ENCODE results near the gene GRIK2.
A peak's percentile ranks its signal among the peaks of the same experiment; 100 is the strongest.
"Not testable (repeated sequence)": the region's sequence is repeated elsewhere in the genome, so short reads cannot be mapped to it uniquely, and the experiment has no call there.

GRIK2 gene

DNA sequence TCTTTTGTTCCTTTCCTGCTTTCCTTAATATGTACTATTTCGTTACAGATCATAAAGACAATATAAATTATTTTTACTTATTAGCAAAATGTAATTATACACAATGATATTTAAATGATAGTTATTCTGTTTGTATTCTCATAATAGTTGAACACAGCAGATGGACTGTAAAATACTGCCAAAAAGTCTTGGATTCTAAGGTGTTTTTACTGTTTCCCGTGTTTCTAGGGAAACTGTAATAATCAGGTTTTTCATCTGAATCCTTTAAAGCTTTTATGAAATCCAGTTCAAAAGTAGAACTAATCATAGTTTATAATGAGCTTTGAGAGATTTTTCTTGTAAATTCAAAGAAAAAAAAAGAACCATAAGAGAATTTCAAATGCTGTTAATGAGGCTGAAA, 148.4 kb downstream of the GRIK2 start:
- no peak for DNase-seq

DNA sequence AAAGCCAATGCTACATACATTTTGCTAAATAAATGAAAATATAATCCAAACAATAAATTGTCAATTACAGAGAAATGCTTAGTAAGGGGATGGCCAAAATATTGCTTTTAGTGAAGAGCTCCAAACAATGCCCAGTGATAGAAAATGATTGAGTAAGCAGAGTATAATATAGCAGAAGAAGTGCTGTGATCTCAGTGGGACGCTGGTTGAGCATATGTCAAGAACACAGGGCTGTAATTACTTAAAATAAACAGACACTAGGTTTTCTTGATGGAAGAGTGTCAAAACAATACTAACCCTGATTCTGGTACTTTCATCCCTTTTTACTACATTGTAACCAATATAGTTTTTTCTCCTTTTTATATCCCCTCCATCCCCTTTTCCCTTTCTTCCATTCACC, 150.3 kb downstream of the GRIK2 start:
- DNase-seq, result no peak

DNA sequence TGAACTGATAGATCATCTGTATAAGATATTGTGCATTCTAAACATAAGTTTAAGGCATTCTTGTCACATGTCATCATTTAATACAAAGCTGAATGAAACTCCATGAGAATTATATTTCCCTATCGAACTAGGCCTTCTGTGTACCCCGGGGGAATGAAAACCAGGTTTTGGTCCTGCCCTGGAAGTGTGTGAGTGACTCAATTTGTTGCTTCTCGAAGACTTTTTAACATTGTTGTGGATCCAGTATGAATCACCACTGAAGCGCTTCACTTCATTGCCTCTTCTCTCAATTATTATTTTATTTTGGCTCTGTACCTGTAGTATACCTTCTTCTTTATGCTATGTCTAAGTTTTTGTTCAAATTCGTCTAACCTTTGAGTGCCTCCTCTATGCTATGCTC, 150.8 kb downstream of the GRIK2 start:
- no peak for DNase-seq

DNA sequence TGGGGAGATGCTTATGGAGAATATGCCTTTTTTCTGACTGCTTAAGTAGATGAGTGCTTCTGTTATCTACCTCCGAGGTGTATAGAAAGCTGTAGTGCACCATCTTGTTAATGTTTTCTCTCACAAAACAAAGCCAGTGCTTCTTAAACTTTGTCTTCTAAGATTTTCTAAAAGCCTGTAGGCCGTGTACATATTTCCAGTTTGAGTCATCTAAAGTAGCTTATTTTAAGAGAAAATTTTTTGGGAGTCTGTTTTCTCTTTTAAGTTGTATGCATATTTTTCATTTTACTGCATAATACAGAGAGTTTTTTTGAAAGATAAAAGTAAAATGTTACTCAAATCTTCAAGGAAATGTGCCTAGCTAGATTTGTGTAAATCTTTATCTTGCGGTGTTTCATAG, 151.7 kb downstream of the GRIK2 start:
- no peak for DNase-seq

DNA sequence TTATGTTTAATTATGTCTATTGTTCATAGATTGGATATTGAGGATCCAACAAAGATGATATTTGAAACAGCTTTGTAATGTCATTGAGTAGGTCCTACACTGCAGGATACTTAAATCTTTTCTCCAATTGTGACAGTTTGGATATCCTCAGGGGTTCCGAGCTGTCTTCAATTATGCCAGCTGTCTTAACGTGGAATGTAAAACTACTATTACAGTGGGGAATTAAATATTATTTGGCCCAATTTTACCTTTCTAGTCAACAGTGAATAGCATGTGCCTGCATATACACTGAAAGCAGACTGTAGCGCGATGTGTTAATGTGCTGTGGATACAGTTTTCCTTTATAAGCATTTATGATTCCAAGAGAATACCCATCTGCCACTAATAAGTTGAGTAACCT, 156.9 kb downstream of the GRIK2 start:
- DNase-seq, result no peak

DNA sequence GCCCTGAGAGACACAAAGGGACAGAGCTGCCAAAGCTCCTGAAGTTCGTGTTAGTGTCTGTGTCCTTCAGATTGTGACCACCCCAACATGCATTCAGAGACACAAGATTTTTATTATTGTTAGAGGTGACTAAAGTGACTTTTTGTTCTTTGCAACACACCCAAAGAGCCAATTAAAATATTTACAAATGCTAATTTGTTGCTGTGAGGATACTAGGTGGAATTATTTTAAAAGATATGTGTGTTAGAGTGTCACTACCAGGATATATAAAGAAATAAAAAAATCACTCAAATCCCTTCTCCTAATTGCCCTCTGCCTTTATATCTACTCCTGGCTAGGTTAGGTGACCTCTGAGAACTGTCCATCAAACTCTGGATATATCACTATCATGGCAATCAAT, 160.7 kb downstream of the GRIK2 start:
- DNase-seq, result no peak

DNA sequence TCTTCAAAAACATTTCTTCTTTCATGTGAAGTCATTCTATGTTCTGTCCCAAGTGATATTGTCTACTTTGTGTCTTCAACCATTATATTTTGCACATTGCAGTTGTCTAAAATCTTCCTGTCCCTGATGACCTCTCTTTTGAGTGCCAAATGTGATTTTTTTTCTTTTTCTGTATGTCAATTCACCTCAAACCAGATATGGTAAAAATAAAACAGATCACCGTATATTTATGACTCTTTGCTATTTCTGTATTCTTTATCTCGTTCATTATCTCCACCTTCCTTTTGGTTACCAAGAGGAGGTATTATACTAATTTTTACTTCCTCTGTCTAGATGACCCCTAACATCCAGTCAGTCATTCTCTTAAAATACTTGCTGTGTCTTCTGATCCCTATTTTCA, 165.2 kb downstream of the GRIK2 start:
- no peak for DNase-seq

DNA sequence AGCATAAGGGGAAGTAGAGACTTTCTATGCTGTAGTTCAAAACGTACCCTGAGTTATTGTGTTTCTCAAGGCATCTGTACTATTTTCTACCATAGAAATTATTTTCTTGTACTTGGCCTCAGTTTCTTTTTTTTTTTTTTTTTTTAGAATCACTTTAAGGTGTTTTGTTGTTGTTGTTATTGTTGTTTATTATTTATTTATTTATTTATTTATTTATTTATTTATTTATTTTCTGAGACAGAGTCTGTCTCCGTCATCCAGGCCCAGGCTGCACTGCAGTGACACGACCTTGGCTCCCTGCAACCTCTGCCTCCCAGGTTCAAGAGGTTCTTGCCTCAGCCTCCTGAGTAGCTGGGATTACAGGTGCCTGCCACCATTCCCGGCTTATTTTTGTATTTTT, 179.1 kb downstream of the GRIK2 start:
- DNase-seq, result no peak

DNA sequence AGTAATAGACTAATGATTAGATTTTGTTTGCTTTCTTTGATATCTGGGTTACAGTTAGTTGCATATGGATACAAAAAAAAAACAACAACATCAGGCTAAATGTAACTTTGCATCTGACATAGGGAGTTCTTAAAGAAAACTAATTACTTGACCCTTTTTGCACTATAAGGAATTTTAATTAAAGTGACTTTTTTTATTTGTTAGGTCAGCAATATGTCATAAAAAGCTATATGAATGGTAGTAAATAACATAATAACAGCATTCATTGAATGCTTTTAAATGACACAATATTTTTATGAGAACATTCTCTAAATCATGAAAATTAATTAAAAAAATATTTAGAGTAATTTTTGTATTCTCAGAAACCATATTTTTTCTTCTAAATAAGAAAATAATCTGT, 183.6 kb downstream of the GRIK2 start:
- no peak for DNase-seq

DNA sequence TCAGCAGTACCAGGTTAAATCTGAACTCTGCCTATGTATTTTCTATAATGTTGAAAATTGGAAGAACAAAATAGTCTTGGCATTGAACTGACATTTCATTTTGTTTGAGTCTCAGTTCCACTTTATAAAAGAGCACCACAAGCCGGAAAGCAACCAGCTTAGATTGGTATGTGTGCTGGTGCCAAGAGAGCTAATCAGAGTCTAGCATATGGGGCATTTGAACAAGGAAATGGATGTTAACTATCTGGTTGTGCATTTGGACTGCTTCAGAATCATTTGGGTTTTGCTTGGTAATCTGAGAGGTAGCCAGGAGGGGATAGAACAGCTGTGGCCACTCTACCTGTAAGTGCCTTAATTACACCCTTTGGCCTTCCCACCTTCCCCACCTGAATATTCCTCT, 184.8 kb downstream of the GRIK2 start:
- DNase-seq, result no peak

DNA sequence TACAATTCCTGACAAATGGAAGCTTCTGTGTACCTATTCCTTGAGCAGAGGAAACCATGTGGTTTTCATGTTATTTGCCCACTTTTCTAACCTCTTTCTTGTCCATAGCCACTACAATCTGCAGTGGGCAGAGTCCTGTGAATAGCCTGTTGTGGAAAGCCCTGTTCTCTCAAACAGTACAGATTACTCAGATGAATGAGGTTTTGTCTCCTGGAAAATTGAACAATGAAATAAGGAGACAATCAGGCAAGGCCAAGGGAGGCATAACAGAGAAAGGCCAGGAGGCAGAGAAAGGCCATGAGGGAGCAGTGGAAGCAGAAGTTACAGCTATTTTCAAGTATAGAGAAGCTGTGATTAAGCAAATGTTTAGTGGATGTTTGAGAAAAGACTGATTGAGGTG, 189.3 kb downstream of the GRIK2 start:
- DNase-seq, result no peak

DNA sequence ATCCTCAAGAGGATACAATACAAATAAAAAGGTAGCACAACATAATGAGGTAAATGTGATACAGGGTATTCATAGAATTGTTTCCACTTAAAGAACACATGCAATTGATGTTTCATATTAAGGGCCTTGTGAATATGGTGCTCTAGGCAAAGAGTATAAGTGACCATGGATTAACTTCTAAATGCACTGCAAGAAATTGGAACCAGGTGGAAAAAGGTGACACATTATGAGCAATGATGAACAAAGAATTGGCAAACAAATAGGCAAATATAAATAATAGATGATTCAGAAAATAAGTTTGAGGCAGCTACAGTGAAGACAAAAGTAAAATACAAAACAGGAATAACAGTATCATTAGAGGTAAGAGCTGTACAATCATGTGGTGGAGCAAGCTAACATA, 192.0 kb downstream of the GRIK2 start:
- no peak for DNase-seq

DNA sequence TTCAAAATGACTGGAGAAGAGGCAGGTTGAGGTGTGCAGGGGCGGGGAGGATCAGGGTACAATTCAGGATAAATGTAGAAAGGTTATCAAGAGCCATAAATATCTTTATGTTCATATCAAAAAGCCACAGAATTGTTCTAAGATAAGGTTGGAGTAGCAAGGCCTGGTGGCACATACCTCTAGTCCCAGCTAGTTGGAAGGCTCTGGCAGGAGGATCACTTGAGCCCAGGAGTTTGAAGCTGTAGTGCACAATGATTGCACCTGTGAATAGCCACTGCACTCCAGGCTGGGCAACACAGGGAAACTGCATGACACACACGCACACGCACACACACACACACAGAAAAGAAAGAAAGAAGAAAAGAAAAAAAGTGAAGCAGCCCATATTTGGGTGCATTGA, 194.8 kb downstream of the GRIK2 start:
- DNase-seq, result no peak

DNA sequence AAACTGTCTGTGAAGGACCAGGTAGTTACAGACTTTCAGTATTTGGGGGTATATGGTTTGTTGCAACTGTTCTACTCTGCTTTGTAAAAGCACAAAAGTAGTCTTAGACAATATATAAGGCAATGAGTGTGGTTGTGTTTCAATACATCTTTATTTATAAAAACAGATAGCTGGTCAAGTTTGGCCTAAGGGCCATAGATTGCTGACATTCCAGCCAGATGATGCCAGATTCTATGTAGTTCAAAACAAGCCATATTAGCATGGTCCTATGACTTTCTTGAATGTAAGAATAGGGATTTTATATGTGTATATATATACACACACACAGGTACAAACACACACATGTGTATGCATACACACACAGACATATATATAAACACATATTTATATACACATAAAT, 201.8 kb downstream of the GRIK2 start:
- no peak for DNase-seq

DNA sequence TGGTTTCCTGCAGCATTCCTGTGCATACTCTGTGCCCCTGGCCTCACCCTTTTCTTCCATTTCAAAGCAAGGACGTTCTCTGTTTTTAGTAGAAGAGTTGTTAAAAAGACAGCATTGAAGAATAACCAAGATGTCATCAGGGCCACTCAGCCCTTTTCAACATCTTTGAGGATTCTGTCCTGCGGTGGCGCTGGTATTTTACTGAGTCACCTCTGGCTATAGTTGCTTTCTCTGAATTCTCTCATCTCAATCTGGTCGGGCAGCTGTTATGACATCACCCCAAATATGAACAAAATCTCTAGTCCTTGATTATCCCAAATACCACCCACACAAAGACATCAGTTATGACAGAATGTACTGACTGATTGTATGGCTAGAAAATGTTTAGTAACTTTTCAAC, 204.2 kb downstream of the GRIK2 start:
- DNase-seq, result no peak

DNA sequence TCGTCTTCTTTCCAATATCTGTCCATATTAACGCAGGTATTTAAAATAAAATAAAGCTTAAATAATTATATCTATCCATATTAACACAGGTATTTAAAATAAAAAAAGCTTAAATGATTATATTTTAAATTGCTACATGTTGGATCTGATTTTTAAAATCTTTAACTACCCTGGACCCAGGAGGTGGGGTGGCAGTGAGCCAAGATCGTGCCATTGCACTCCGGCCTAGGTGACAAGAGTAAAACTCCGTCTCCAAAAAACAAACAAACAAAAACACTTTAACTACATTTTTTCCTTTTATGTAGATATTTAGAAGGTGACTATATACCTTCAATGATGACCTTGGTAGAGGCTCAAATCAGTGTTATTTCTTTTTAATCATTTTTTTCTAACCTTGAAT, 211.9 kb downstream of the GRIK2 start:
- no peak for DNase-seq

DNA sequence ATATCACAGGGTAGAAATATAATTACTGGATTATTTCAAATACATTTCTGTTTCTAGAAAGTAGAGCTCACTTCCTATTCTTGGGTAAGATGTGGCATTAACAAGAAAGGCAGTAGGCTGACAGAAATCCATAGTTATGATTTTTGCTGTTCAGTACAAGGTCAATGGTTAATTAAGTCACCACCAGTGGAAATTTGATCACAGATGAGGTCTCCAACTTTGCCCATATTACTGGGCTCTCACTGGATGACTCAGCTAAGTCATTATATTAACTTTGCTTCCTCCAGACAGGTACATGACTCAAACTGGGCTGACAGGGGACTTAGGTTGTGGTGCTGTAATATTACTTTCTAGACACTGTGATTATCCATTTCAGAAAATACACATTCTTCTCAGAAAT, 212.4 kb downstream of the GRIK2 start:
- peak; percentile 35 for DNase-seq

DNA sequence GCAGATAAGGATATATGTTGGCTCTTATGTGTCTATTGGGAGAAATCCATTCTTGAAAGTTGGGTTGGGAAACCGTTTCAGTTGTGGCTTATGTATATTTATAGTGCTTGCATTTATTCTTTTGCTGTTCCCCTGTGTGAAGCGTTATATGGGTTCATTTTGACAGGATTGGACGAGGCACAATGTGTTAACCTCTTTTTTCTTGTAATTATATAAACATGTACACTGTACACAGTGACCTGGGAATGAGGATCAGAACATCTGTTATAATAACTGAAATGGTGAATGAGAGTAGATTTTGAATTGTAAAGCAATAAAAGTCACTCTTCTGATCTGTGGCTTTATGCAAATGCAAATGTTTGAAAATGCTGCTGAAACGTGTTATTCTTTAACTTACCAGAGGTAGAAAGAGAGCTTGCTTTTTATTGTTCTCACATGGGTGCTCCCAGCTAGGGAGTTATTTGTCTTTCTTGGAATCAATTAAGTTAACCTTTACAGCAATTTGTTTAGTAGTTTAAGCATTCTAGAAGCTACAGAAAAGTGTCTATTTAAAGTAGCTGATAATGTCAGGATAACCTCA, 213.7 kb downstream of the GRIK2 start:
- no peak for DNase-seq

DNA sequence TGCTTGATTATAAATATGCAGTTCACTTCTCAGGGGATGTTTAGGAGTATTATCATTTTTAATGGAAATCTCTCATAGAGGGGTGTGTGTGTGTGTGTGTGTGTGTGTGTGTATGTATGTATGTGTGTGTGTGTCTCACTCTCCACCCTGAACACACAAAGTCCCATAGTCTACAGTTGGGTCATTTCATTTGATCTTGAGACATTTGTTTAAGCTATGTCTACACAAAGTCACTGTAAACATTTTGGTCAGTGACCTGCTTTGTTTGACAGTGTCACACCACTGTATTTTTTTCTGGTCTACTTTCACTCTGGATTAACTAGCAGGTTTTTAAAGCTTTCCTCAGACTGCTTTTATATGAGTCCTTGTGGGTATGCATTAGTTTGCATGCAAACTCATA, 215.2 kb downstream of the GRIK2 start:
- no peak for DNase-seq

DNA sequence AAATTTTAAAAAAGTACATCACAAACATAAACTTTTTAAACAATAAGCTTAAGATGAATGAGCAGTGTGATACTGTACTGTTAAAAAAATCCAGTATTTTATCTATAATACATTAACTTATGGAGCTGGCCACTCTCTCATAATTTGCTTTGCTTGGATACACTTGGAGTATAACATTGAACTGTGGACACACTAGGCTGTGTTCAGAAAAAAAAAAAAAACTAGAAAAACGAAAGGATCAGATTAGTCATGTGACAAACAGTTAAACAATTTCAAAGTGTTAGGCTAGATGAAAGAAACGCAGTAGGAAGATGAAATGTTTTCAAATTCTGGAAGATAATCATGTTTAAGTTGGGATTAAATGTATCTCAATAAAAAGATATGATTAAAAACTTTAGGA, 220.0 kb downstream of the GRIK2 start:
- no peak for DNase-seq

DNA sequence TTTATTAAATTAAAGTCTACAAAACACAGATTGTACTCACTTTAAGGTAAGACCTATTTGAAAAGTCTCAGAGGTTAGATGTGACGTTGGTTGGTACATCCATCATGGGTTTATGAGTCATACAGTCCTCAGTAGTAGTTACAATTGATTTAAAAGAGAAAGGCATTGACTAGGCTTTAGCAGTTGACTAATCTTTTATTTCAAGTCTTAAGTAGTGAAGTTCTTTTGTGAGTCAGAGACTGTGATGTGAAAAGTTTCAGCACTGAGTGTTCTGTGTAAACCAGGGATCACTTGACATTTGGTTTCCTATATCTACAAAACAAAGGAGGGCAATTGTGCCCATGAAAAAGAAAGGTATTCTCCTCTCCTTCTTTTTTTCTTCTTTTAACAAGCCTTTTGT, 221.3 kb downstream of the GRIK2 start:
- peak; percentile 4 for DNase-seq

DNA sequence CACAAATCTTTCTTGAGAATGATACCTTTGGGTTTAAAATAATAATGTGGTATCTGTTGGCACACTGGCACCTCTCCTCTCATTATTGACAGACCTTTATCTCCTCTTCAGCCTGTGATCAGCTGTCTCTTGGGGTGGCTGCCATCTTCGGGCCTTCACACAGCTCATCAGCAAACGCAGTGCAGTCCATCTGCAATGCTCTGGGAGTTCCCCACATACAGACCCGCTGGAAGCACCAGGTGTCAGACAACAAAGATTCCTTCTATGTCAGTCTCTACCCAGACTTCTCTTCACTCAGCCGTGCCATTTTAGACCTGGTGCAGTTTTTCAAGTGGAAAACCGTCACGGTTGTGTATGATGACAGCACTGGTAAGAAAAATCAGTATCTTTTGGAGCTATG, 232.8 kb downstream of the GRIK2 start:
- DNase-seq, result no peak

DNA sequence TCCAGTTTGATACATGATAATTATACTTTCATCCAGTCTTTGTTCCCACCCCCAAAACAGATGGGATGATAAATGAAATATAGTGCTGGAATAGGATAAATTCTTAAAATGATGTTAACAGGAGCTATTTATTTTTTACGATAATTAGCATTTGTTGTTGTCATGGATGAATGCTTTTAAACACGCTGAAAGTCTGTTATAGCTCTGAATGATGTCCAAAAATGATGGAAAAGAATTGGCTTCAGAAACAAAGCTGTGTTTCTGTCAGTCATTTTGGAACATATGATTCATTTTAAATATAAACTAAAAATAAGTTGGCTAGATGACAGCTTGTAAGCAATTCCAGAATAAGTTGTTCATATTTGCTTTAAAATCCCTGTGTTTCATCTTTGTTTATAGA, 237.4 kb downstream of the GRIK2 start:
- no peak for DNase-seq

DNA sequence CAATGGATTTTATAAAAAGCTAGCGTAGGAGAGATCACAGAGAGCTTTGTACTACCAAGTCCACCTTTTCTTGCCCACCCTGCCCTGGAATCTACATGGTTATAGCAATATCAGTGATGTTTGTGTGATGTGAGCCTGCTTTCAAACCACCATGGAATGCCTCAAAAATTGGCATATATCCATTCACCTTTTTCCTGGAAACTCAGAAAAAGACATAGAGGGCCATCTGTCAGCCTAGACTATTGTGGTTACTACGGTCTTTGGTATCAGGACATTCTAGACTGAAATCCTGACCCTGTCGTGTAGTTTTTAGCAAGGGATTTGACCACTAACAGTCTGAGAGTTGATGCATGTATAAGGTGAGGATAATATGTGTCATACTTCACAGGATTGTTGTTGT, 239.6 kb downstream of the GRIK2 start:
- no peak for DNase-seq

DNA sequence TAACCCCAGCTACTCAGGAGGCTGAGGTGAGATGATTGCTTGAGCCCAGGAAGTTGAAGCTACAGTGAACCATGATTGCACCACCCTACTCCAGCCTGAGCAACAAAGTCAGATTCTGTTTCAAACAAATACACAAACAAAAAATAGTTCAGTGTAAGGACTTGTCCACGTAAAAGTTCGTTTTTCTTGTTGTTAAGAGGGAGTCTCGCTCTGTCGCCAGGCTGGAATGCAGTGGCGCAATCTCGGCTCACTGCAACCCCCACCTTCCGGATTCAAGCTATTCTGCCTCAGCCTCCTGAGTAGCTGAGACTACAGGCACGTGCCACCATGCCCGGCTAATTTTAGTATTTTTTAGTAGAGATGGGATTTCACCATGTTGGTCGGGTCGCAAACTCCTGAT, 245.4 kb downstream of the GRIK2 start:
- not testable (repeated sequence) for DNase-seq

DNA sequence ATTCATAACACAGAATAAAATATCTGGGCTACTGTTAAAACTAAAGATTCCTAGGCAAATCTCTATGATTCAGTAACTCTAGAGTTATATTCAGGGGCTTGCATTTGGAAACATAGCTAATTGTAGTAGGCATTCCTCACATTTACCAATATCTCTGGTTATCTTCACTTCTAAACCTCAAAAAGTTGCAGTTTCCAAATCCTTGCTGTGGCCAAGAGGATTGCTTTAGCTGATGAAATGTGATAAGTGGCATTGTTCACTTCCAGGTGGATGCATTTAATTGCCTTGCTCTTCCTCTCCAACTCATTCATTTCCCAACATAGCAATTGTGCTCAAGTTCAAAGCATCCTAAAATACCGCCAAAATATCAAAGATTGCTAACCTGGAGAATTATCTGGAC, 246.6 kb downstream of the GRIK2 start:
- no peak for DNase-seq
